ENCODE data around the gene DPCD. TPM values are rescaled to one million over a fixed set of nuclear protein-coding genes. Genes with fewer than 3 reads are reported as not detected.

DPCD gene
- total and polyA plus RNA-seq, 11 donors = 16.3 to 42.9 (median 23.8) TPM

DNA sequence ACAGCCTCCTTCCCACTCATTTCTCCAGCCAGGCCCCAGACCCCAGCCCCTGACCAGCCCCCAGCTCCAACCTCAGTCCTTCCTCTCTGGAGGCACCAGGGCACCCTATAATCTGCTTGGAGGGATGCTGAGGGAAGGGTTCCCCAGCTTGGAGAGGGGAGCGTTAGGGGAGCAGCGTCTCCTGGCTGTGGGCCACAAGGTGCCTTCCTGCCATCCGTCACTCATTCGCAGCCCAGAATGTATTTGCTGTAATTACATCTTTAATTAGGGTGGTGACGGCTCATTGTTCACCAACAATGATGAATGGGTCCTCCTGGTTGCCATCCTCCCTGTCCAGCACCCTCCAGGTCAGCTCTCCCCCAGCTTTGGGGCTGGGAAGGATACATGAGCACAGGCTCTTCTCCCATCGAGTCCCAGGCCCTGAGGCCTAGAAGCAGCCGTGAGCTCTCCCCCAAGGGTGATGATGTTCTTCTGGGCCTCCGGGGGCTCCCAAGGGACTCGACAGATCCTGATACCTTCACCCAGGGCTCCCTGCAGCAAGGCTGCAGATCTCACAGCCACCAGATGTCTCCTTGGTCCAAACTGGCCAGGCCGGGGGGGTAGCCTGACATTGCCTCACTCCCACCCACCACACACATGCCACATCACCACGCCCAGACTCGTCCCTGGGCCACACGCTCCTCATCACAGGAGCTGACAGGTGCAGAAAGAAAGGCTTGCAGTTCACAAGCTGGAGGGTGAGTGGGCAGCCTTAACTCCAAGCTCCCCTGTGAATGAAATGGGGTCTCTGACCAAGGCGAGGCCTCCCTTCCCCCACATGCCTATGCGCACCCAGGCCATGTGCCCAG lies 26.8 kb upstream of the DPCD start:
- intact Hi-C loops (cut with DNase I) = loop anchor here in 3 of 10 donors (10.0 kb wide), 2 partner anchors 256 to 286 kb away; no protein-coding TSS in a partner anchor
- WGBS, 4 donors = 70 to 81% (median 77%) methylated on average over 15 of the region's 15 CpGs
- ATAC-seq = no peak
- Histone ChIP-seq H3K4me1 (peaks cover 0 to 8% (median 0%) of the 10 kb centered on the region in 12 donors), H3K9me3 (no peaks in the 10 kb centered on the region), H3K27me3 (peaks cover 0 to 26% (median 12%) of the 10 kb centered on the region in 9 donors), H3K36me3 (no peaks in the 10 kb centered on the region), H3K4me3 (no peak overlapping the region), H3K27ac (no peak overlapping the region)
- DNase-seq = peak in 3 of 5 donors; percentile 5 to 19 (median 11)
- no peak for TF ChIP-seq POLR2A (IDR thresholded peaks at IDR 0.05)
- TF ChIP-seq, protein P1, sequence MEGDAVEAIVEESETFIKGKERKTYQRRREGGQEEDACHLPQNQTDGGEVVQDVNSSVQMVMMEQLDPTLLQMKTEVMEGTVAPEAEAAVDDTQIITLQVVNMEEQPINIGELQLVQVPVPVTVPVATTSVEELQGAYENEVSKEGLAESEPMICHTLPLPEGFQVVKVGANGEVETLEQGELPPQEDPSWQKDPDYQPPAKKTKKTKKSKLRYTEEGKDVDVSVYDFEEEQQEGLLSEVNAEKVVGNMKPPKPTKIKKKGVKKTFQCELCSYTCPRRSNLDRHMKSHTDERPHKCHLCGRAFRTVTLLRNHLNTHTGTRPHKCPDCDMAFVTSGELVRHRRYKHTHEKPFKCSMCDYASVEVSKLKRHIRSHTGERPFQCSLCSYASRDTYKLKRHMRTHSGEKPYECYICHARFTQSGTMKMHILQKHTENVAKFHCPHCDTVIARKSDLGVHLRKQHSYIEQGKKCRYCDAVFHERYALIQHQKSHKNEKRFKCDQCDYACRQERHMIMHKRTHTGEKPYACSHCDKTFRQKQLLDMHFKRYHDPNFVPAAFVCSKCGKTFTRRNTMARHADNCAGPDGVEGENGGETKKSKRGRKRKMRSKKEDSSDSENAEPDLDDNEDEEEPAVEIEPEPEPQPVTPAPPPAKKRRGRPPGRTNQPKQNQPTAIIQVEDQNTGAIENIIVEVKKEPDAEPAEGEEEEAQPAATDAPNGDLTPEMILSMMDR (IDR thresholded peaks at IDR 0.05) = no peak

DNA sequence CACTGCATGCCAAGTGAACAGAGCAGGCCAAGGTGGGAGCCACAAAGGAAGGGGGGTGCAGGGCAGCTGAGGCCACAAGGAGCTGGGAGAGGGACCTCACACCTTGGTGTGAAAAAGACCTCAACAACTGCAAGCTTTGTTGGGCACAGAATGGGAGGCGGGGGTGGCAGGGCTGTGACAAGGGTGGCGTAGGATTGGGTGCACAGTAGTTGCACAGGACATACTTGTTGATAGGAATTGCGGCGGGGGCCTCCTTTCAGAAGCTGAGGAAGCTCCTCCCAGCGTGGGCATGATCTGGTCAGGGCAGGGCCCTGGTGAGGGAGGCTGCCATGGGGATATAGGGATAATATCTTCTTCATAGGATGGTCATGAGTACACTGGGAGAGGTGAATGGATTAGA lies 25.9 kb upstream of the DPCD start:
- no peak overlapping the region for H3K27ac ChIP-seq
- peak in 1 of 5 donors; percentile 13 for DNase-seq
- intact Hi-C loops (cut with DNase I) = loop anchor here in 3 of 10 donors (2.0 to 10.0 kb wide), 3 partner anchors 257 to 345 kb away; no protein-coding TSS in a partner anchor
- H3K4me1 ChIP-seq = peaks cover 0 to 13% (median 0%) of the 10 kb centered on the region in 12 donors
- ATAC-seq = no peak
- no peaks in the 10 kb centered on the region for H3K9me3 ChIP-seq
- 86 to 90% (median 88%) methylated on average over 5 of the region's 5 CpGs for WGBS, 4 donors
- no peaks in the 10 kb centered on the region for H3K36me3 ChIP-seq
- H3K27me3 ChIP-seq = peaks cover 2 to 35% (median 21%) of the 10 kb centered on the region in 9 donors
- H3K4me3 ChIP-seq = no peak overlapping the region
- TF ChIP-seq, protein P1 (IDR thresholded peaks at IDR 0.05) = no peak
- no peak for TF ChIP-seq POLR2A (IDR thresholded peaks at IDR 0.05)

DNA sequence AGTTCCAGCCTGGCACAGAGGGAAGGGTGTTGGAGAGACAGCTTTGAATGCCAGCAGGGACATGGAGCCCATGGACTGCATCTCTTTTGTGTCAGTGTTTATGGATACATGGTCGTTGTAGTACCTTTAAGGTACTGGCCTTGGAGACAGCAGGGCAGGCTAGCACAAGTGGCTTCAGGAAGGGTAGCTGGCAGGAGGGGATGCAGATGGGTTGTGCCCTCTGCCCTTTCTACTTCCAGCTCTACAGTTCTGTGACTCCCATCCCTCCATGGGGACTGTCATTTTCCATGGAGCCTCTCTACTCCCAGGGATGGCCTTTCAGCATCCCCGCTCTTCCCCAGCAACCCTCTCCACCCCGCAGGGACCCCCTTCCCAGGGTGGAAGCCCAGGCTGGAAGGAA lies 25.1 kb upstream of the DPCD start:
- 63 to 71% (median 69%) methylated on average over 2 to 3 of the region's 3 CpGs for WGBS, 4 donors
- Histone ChIP-seq H3K4me1 (peaks cover 0 to 13% (median 0%) of the 10 kb centered on the region in 12 donors), H3K9me3 (no peaks in the 10 kb centered on the region), H3K27me3 (peaks cover 5 to 41% (median 27%) of the 10 kb centered on the region in 9 donors), H3K36me3 (no peaks in the 10 kb centered on the region), H3K4me3 (no peak overlapping the region), H3K27ac (no peak overlapping the region)
- no peak for DNase-seq
- no peak for ATAC-seq
- TF ChIP-seq, protein P1 (IDR thresholded peaks at IDR 0.05) = no peak
- TF ChIP-seq POLR2A (IDR thresholded peaks at IDR 0.05) = no peak
- intact Hi-C loops (cut with DNase I) = loop anchor here in 3 of 10 donors (2.0 to 10.0 kb wide), 3 partner anchors 258 to 346 kb away; no protein-coding TSS in a partner anchor

DNA sequence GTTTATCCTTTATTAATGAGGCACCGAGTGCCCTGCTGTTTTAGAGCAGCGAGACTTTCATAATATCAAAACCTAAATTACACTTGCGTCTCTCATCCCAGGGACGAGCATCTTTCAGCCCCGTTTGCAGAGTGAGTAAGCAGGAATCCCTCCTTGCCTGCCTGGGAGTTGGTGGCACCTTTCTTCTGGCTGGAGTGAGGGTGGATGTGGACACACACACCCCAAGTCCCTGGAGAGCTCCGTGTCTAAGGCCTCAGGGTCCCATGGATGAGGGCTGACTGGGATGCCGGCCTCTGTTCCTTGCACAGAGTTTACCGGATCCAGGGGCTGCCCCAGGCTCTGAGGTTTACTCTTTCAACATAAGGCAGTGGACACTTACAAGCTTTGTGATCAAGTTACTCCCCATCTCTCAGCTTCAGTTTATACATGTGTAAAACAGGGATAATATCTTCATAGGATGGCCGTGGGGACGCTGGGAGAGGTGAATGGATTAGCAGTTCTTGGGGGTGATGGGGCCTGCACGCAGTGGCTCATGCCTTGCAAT lies 24.6 kb upstream of the DPCD start:
- Histone ChIP-seq H3K4me3 (no peak overlapping the region), H3K4me1 (peaks cover 0 to 13% (median 0%) of the 10 kb centered on the region in 12 donors), H3K27me3 (peaks cover 5 to 47% (median 32%) of the 10 kb centered on the region in 9 donors), H3K27ac (no peak overlapping the region), H3K36me3 (no peaks in the 10 kb centered on the region), H3K9me3 (no peaks in the 10 kb centered on the region)
- 72 to 78% (median 77%) methylated on average over 9 to 11 of the region's 11 CpGs for WGBS, 4 donors
- ATAC-seq (no peak), DNase-seq (peak in 1 of 5 donors; percentile 15)
- no peak for TF ChIP-seq POLR2A (IDR thresholded peaks at IDR 0.05)
- TF ChIP-seq, protein P1 (IDR thresholded peaks at IDR 0.05) = no peak
- intact Hi-C loops (cut with DNase I) = loop anchor here in 3 of 10 donors (2.0 to 10.0 kb wide), 3 partner anchors 259 to 347 kb away; no protein-coding TSS in a partner anchor
